Activated CD4-positive, CD25-positive, alpha-beta regulatory T cell (primary cell): Measurements from ENCODE around the gene FUT2.
"Not testable (repeated sequence)": the region's sequence is repeated elsewhere in the genome, so short reads cannot be mapped to it uniquely, and the experiment has no call there.

Source experiments
- DNase-seq, 4 experiments: peaks; one replicate each; lab custom pipeline; 2025; lab: John Stamatoyannopoulos, UW

Gene FUT2

GRCh38 chr19:48702701-48703100, 6.9 kb downstream of the FUT2 start:
- no peak for DNase-seq

DNA sequence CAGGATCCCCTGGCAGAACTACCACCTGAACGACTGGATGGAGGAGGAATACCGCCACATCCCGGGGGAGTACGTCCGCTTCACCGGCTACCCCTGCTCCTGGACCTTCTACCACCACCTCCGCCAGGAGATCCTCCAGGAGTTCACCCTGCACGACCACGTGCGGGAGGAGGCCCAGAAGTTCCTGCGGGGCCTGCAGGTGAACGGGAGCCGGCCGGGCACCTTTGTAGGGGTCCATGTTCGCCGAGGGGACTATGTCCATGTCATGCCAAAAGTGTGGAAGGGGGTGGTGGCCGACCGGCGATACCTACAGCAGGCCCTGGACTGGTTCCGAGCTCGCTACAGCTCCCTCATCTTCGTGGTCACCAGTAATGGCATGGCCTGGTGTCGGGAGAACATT, 7.5 kb downstream of the FUT2 start:
- no peak for DNase-seq

- DNase-seq: no peak
Observed at GRCh38 chr19:48705431-48705830, 9.7 kb downstream of the FUT2 start.

- DNase-seq: no peak
Observed at GRCh38 chr19:48708471-48708870, 12.7 kb downstream of the FUT2 start.

- DNase-seq: no peak
Observed at GRCh38 chr19:48711106-48711662, 15.4 kb downstream of the FUT2 start.

- DNase-seq: no peak
Observed at GRCh38 chr19:48713041-48713863, 17.5 kb downstream of the FUT2 start.

- peak; percentile 90 to 94 (median 94) for DNase-seq
Observed at GRCh38 chr19:48713864-48714755, 18.3 kb downstream of the FUT2 start.

DNA sequence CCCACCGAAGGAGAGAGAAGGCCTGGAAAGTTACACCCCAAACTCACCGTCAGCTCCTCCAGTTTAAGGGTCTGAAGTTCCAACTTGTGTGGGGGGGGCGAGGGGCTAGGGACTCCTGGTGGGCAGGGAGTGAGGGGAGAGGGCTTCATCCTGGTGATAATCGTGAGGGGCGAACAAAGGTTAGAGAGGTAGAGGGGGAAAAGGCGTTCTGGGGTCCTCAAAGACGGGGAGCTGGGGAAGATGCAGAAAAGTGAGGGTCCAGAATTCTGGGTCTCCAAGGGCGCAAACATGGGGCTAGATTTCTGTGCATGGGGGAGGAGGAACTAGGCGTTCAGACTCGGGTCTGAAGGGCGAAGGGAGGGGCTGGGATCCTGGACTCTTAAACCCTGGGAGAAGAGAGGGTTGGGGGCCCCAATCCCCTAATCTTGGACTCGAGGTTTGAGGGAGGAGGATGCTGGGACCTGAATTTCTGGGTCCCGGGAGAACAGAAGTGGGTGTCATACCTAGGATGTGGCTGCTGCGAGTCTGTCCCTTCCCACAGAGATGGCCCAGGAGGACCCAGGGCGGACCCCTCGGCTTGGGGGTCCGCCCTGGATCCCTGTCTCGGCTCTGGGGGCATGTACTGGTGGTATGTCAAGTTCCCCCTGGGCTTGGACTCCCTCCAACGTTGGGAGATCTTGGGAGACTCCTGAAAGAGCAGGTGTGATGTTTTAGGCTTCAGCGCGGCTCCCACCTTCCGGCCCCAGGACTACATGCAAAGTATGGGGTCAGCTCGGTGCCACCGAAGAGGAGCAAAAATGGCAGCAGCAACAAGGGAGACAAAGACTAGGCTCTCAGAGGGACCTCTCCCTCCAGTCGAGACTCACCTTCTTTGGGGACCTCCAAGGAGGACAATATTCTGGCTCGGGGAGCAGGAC, 19.2 kb downstream of the FUT2 start:
- DNase-seq: no peak

GRCh38 chr19:48715681-48716171, 20.0 kb downstream of the FUT2 start:
- DNase-seq: no peak

- no peak for DNase-seq
Observed at GRCh38 chr19:48716562-48717291, 21.0 kb downstream of the FUT2 start.

GRCh38 chr19:48718106-48718505, 22.3 kb downstream of the FUT2 start:
- DNase-seq: not testable (repeated sequence)

GRCh38 chr19:48718711-48719231, 23.0 kb downstream of the FUT2 start:
- no peak for DNase-seq

GRCh38 chr19:48719263-48720171, 23.7 kb downstream of the FUT2 start, which contains the start of gene MAMSTR:
Gene MAMSTR (minus strand): TSS chr19:48719725. CDS start chr19:48719031, 694 bp downstream.
- no peak for DNase-seq

DNA sequence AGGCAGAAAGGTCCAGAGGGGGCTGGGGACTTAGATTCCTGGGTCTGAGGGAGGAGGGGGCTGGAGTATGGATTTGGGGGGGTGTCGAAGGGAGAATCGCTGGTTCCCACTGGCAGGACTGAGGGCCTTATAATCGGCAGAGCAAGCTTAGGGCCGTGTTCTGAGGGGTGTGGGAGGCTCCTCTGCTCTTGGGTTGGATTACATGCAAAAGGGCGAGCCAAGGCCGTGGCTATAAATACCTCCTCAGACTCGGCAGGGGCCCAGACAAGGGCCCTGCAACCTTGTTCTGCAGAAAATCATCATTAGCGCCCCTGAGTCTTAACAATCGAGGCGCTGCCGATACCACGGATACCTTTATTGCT, 24.5 kb downstream of the FUT2 start:
- no peak for DNase-seq

GRCh38 chr19:48720613-48721296, 25.0 kb downstream of the FUT2 start:
- peak; percentile 76 to 86 (median 79) for DNase-seq

DNA sequence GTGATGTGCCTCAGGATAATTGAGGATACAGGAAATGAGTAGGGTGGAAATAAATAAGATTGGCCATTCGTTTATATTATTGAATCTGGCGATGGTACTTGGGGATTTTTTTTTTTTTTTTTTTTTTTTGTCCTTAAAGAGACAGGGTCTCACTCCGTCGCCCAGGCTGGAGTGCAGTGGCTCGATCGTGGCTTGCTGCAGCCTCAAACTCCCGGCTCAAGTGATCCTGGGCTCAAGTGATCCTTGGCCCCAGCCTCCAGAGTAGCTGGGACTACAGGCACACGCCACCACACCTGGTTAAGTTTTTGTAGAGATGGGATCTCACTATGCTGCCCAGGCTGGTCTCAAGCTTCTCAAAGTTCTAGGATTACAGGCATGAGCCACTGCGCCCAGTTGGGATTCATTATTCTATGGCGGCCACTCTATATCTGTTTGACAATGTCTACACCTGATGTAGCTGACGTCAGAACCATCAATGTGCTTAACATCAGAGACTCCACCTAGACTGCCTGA, 26.5 kb downstream of the FUT2 start:
- no peak for DNase-seq

DNA sequence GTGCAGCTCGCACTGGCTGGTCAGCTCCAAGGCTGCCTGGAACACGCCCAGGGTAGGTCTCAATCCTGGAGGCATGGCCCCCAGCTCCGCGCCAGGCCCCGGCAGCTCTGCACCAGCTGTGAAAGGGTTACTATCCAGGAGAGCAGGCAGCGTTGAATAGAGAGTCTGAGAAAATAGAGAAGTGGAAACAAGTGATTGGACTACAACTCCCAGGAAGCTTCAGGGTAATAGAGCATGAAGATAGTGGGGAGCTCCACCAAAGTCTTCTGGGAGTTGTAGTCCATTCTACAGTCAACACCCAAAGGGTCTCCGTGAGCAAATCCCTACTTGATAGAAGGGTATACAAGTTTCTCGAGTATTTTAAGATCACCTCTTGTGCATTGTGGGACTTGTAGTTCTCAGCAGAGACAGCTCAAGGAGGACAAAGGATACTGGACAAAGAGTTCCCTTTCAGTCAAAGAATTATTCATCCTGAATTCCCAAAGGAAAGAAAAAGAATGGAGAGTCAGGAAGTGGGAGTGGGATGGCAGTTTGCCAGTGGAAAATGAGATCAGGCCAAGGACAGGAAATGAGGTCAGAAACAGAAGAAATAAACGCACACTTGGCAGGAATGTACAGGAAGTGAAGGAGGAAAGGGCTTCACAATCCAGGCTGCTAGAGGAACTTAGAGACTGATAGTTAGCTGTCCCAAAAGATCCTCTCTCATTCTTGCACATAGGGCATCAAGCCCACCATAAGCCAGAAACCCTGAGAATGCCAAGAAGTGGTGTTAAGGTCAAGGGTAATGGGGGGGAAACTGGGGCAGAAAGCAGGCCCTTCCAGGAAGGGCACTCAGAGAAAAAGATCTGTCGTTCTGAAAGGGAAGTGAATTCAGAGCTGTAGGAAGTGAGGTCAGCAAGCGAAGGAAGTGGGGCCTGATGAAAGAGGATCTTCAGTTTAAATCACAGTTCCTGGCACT, 29.3 kb downstream of the FUT2 start:
- DNase-seq: no peak
